CD4-positive, alpha-beta T cell treated with Interleukin-6 at 100 ng/mL for 8 hours (primary cell): ENCODE measurements around the gene SIN3B.

Source experiments
- DNase-seq: peaks from one replicate; pipeline ENCODE4 v3.0.0-alpha.2; 2020; ENCODE audit warnings: mixed read lengths, low spot score

The SIN3B gene

DNA sequence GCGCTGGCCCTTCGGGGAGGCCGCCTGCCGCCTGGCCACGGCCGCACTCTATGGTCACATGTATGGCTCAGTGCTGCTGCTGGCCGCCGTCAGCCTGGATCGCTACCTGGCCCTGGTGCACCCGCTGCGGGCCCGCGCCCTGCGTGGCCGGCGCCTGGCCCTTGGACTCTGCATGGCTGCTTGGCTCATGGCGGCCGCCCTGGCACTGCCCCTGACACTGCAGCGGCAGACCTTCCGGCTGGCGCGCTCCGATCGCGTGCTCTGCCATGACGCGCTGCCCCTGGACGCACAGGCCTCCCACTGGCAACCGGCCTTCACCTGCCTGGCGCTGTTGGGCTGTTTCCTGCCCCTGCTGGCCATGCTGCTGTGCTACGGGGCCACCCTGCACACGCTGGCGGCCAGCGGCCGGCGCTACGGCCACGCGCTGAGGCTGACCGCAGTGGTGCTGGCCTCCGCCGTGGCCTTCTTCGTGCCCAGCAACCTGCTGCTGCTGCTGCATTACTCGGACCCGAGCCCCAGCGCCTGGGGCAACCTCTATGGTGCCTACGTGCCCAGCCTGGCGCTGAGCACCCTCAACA, 60.8 kb downstream of the SIN3B start:
- no peak for DNase-seq

DNA sequence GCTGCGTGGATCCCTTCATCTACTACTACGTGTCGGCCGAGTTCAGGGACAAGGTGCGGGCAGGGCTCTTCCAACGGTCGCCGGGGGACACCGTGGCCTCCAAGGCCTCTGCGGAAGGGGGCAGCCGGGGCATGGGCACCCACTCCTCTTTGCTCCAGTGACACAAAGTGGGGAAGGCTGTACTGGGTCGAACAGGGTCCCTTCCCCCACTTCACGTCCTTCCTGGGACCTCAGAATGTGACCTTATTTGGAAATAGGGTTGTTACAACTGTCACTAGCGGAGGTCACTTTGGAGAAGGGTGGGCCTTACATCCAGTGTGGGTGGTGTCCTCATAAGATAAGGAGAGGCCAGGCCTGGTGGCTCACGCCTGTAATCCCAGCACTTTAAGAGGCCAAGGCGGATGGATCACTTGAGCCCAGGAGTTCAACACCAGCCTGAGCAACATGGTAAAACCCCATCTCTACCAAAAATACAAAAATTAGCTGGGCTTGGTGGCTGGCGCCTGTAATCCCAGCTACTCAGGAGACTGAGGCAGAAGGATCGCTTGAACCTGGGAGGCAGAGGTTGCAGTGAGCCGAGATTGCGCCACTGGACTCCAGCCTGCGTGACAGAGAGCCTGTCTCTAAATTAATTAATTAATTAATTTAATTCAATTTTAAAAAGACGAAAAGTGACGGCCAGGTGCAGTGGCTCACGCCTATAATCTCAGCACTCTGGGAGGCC, 61.4 kb downstream of the SIN3B start:
- no peak for DNase-seq

DNA sequence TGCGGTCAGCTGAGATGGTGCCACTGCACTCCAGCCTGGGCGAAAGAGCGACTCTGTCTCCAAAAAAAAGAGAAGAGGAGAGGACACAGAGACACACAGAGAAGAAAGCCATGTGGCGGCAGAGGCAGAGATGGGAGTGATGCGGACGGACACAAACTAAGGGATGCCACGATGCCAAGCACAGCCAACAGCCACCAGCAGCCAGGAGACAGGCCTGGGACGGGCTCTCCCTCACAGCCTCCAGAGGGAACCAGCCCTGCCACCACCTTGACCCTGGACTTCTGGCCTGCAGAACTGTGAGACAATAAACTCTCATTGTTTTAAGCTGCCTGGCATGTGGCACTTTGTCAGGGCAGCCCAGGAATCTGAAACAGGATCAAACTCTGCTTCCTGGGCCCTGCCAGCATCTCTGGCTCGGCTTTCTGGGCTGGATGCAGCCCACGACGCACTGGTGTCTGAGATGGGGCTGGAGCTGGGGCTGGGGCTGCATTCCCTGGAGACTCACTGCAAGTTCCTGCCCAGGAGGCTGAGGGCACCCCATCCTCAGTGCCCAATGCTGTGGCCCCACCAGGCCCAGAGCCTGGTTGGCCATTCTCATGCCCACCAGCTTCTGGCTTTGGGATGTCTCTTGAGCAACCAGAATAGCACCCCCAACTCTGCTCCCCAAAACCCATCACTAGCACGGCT, 62.6 kb downstream of the SIN3B start:
- no peak for DNase-seq

DNA sequence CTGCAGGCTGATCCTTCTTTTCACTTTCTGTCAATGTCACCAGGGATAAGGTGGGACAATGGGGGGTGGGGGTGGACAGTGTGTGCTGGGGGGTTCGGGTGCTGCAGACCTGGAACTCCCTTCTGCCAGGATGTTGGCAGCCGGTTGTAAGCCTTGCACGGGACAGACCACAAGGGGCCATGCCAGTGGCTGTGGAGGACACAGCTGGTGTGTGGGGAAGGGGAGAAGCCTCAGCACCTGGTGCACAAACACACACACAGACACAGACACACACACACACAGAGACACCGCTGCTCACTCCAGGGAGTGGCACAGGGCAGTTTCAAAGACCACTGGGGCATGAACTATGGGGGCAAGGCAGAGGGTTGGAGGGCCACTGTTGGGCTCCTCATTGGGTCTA, 63.2 kb downstream of the SIN3B start:
- DNase-seq: no peak

DNA sequence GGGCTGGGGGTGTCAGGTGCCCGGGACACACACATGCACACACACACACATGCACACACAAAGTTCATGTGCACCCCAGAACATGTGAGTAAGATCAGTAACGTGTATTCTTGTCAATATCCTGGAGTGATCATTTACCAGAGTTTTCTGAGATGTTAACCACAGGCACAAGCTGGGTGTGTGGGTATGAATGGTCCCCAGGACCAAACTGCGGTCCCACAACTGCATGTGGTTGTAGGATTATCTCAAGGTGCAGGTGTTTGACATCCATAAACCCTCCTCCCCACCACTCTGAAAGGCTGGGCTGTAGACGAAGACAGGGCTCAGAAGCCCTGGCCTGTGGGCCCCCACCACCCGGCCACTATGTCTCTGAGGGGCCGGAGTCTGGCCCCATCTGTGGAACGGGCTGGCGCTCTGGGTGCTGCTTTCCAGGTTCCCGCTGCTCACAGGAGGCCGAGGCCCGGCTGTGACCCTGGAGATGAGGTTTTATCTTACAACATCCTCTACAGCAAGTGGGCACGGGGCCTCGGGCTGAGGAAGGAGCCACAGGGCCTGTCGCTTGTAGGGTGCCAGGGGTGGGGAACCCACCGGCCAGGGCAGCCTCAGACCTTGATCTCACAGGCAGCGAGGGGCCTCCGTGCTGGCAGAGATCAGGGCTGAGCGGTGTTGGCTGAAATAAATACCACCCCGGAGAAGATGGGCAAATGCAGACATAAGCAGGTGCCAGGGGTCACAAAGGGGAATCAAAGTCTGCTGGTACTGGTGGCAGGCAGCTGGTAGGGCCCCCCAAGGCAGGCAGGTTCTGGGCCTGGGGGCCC, 63.9 kb downstream of the SIN3B start:
- no peak for DNase-seq

DNA sequence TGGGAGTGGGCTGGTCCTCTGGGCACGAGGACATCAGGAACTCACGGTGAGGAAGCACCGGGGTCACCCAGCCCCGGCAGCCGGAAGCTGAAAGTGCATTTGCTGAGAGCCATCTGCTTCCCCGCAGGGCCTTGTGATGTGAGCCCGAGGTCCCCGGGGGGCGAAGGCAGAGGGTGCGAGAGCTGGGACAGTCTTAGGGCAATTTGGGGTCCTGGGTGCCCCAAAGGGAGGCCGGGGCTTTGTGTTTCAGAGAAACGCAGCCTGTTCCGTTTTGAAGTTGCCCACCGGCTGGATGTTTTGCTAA, 64.4 kb downstream of the SIN3B start:
- DNase-seq: no peak

DNA sequence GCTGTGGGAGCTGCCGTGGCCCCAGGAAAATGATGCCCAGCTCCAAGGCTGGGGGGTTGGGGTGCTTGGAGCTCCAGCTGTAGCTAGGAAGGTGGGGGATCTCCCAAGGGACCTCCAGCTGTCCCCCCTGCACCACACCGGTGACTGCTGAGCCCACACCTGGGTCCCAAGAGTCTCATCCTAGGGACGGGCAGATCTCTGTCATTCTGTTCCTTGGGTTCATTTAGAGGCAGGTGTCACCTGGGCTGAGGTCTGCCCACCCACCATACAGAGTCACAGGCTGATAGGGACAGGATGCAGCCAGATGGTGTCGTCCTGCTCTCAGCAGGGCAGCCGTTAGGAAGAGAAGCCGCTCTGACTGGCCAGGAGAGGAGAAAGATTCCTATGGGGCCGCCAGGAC, 64.9 kb downstream of the SIN3B start:
- DNase-seq: no peak

DNA sequence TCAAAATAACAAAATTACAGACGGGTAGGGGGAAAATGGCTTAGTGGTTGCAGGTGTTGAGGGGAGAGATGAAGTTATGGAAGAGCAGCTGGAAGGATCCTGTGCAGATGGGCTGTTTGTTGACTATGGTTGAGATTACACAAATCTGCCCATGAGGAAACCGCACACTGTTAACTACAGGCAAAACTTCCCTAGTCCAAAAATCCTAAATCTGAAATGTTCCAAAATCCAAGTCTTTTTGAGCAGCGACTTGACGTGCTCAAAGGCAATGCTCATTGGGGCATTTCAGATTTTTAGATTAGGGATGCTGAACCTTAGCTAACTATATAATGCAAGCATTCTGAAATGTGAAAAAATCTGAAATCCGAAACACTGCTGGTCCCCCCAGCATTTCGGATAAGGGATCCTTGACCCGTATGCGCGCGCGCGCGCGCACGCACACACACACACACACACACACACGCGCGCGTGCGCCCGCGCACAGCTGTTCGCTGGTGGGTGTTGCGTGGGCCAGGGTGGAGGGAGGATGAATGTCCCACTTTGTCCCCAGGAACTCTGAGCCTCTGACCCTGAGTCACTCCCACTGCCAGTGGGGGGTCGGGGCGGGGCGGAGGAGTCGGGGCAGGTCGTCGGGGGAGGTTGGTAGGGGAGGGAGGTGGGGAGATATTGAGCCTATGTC, 66.4 kb downstream of the SIN3B start:
- no peak for DNase-seq

DNA sequence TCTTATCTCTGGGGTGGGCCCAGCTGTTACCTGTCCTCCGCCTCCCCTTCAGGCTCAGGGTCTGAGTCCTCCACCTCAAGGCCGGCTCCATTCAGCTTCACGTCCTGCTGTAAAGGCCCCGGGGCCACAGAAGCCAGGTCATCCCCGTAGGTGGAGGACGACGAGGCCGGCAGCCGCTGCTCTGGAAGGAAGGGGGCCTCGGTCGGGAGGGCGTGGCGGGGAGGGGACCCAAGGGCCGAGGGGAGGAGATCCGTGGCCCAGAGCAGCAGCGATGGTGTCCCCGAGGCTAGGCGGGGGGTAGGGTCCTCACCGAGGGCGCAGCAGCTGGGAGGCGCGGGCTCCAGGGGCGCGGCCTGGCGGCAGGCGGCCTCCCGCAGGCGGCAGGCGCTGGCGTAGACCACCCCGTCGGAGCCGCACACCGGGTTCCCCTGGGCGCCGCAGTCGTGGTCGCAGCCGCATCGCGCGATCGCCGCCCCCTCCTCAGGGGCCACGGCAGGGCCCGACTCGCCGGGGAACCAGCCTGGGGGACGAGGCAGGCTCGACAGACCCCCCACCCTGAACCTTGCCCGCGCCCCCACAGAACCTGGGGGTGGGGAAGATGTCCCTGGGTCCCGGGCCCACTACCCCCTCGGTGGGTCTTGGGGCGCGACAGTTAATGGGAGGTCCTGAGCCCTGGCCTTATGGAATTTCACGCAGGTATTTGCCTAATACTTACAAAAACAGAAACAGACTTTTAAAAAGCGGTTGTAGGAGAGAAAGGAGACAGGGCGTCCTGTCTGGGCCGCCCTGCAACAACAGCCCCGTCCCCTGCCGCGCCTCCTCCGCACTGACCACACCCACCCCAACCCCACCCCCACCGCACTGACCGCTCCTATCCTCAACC, 67.2 kb downstream of the SIN3B start:
- no peak for DNase-seq

DNA sequence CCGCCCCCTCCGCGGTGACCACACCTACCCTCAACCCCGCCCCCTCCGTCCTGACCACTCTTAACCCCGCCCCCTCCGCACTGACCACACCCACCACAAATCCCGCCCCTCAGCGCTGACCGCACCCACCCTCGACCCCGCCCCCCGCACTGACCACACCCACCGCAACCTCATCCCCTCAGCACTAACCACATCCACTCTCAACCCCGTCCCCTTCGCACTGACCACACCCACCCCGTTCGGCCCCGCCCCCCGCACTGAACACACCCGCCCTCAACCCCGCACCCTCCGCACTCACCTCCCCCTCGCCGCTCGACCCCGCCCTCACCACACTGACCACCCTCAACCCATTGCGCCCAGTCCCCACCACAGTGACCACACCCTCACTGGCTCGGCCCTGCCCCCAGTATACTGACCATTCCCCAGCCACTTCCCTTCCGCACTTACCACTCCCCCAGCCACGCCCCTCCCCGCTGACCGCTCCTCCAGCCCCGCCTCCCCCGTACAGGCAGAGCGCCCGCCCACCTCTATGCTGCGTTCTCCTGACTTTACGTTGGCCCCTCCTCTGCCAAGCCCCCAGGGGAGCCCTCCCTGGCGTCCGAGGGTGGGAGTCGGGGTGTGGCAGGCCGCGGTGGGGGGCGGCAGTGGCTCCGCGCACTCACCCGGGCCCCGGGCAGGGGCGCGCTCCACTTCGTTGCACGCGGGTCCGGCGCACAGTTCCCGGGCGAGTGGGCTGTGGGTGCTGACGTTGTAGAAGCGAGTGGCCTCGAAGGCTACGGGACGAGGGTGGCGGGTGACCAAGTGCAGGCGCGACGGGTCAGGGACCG, 68.0 kb downstream of the SIN3B start:
- DNase-seq: peak; percentile 60

DNA sequence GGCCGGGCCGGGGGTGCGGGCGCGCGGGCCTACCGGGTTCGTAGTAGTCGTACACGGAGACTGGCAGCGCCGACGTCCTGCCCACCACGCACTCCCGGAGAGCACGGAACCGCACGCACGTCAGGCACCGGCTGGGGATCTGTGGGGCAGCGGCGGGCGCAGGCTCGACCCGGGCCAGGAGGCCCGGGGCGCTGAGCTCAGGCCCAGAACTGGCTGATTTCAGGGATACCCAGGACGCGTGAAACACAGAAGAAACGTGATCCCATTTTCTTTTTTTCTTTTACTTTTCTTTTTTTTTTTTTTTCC, 68.6 kb downstream of the SIN3B start:
- DNase-seq: no peak

DNA sequence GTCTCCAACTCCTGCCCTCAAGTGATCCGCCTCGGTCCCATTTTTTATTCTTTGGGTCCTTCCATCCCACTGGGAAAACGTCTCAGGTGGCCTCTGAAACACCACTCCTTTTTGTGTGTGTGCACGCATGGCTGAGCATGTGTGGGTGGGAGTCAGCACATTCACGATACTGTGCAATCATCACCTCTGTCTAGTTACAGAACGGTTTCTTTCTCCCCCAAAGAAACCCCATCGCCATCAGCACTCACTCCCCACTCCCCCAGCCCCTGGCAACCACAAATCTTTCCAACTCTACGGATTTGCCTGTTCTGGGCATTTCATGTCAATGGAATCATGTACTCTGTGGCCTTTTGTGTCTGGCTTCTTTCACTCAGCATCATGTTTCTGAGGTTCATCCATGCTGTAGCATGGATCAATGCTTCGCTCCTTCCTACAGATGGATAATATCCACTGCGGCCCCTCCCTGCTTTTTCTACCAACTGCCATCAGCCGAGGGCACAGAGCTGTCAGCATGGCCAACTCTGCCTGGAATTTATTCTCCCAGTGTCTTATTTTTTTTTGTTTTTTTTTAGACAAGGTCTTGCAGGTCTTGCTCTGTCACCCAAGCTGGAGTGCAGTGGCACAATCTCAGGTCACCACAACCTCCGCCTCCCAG, 69.3 kb downstream of the SIN3B start:
- no peak for DNase-seq

DNA sequence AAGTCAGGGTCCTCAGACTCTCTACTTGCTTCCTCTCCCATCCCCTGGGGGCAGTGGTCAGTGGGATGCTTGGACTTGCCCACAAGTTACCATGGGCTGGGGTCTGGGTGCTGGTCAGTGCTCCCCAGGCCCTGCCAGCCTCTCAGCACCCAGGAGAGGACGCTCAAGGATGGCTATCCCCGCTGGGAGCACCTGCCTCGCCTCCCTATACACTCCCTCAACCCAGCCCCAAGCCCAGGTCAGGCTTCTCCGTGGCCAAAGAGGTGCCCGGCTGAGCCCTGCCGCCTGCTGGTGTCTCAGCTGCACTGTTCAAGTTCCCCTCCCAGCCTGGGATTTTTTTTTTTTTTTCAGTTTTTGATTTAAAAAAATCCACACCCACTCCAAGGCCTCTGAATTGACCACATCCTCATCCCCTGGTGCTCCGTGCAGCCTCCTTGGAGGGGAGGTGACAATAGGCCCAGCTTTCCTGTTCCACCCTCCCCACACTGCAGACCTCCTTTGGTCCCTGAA, 70.4 kb downstream of the SIN3B start:
- no peak for DNase-seq

DNA sequence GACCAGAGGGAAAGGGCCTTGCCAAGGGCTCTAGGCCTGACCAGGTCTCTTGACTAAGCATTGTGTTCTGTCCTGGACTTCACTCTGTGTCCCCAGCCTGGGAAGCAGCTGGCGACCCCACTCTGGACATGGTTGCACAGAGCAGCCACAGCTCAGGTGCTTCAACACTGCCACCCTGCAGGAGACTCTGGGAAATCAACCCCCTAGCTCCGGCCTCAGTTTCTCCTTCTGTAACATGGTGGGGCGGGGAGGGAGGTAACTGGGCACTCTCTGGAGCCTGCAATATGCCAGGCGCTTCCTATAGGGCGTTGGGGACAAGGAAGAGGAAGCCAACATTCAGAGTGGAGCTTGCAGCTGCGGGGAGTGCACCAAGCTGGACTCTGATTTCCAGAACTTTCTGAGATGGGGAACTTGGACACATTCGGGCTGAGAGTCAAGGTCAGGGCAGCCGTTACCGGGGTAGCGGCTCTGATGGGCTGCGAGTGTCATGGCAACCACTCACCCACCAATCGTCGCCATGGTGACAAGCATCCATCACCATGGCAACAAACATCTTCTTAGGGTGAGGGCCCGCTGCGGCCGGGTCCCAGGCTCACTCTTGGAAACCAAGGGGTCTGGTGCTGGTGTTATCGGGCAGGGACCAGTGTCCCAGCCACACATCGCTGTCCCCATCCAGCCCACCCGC, 72.4 kb downstream of the SIN3B start:
- DNase-seq: no peak

DNA sequence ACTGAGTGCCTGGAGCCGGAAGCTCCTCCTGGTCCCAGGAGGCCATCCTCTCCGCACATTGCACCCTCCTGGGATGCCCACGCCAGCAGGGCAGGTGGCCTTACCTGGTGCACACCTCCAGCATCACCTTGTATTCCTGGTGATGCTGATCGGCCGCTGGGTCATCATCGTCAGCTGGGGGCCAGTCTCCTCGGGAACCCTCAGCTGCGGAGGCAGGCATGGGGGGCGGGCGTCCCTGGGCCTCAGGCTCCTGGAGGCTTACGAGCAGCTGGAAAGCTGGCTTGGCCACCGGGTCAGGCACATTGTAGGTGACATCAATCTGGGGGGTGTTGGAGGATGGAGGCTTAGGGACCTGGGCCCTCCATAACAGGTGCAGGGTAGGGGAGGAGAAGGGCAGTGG, 73.3 kb downstream of the SIN3B start:
- no peak for DNase-seq

DNA sequence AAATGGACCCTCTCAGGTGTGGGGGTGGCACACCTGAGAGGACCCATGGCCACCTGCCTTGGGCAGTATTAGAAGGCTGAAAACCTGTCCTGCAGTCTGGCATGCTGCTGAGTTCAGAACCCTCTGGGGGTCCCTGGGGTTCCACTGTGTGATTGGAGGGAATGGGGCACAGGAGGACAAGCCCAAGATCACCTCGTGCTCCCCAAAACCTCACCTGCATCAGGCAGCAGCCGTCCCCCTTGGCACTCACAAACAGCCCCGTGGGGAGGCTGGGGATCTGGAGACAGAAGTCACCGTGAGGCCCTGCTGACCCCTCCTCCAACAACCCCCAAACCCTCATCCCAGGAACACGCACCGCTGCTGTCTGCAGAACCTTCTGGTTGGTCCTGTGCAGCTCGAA, 74.1 kb downstream of the SIN3B start:
- no peak for DNase-seq

DNA sequence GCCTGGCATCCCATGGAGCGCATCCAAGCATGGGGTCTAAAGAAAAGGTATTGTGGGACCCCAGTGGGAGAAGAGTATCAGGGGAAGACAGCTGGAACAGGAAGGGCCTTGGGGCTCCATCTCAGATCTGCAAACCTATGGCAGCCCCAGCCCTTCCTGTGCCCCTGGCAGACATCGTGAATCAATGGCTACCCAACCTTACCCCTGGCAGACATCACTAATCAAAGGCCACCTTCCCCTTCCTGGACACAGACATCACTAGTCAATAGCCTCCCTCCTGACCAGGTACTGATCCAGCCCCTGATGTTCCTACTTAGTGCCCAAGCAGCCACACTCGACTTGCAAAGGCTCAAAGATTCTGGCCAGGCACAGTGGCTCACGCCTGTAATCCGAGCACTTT, 75.4 kb downstream of the SIN3B start:
- DNase-seq: no peak

DNA sequence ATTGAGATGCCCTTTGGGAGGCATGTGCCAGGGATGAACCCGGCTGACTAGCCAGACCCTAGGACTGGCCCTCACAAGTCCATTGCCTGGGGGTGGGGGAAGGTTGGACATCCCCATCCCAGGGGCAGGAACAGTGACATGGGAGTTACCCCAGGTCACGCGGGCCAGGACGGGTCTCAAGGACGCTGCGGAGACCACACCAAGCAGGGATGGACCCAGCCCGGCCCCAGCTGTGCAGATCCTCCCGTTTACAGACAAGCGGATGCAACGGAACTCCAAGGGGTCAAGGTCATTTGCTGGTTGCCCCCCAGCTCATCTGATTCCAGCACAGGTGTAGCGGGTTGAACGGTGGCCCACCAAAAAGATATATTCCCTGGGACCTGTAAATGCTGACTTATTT, 79.6 kb downstream of the SIN3B start:
- no peak for DNase-seq

DNA sequence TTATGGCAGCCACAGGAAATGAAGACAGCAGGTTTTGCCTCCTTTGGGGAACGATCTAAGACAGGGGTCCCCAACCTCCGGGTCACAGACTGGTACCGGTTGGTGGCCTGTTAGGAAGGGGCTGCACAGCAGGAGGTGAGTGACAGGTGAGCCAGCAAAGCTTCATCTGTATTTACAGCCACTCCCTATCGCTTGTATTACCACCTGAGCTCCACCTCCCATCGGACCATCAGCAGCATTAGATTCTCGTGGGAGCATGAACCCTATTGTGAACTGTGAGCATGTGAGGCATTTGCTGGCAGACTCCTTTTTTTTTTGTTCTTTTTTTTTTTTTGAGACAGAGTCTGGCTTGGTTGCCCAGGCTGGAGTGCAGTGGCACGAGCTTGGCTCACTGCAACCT, 81.8 kb downstream of the SIN3B start:
- no peak for DNase-seq
